HEK293T (cell line): ENCODE measurements around the gene ZCCHC4.

ENCODE experiments used
- CTCF ChIA-PET: fragments of 350-600 bp; formaldehyde crosslinking; extraction: SDS; loops from one replicate; lab custom pipeline; 2021; ENCODE audit warnings: antibody characterized with exemption, inconsistent platforms; lab: Yijun Ruan, JAX
- POLR2A ChIA-PET: fragments of 350-600 bp; formaldehyde crosslinking; extraction: SDS; loops from one replicate; lab custom pipeline; 2020; ENCODE audit warnings: antibody characterized with exemption, inconsistent platforms; lab: Yijun Ruan, JAX
- DNase-seq: peaks from one replicate; pipeline ENCODE4 v3.0.0; 2012; ENCODE audit warnings: mixed read lengths; ENCODE audit errors: extremely low spot score
- ARNT ChIP-seq: fragments of 450-650 bp; IDR thresholded peaks from 2 replicates; pipeline ENCODE4 v1.6.1; 2017; ENCODE audit warnings: mild to moderate bottlenecking
- BHLHE40 ChIP-seq: fragments of 450-650 bp; IDR thresholded peaks from 2 replicates; pipeline ENCODE4 v1.6.1; 2016; ENCODE audit warnings: mild to moderate bottlenecking, moderate library complexity, borderline replicate concordance
- CTBP1 ChIP-seq: fragments of 450-650 bp; IDR thresholded peaks from 2 replicates; pipeline ENCODE4 v1.6.1; 2016; ENCODE audit warnings: borderline replicate concordance
- ELF4 ChIP-seq: fragments of 450-650 bp; IDR thresholded peaks from 2 replicates; pipeline ENCODE4 v1.6.1; 2017; ENCODE audit warnings: antibody characterized with exemption
- FOXA1 ChIP-seq: fragments of 450-650 bp; IDR thresholded peaks from 2 replicates; pipeline ENCODE4 v1.6.1; 2016; ENCODE audit warnings: mild to moderate bottlenecking
- FOXK2 ChIP-seq: fragments of 450-650 bp; IDR thresholded peaks from 2 replicates; pipeline ENCODE4 v1.6.1; 2016; ENCODE audit warnings: mild to moderate bottlenecking
- FOXM1 ChIP-seq: fragments of 450-650 bp; IDR thresholded peaks from 2 replicates; pipeline ENCODE4 v1.6.1; 2017; ENCODE audit warnings: mild to moderate bottlenecking, borderline replicate concordance
- HDGF ChIP-seq: fragments of 450-650 bp; IDR thresholded peaks from 2 replicates; pipeline ENCODE4 v1.6.1; 2017; ENCODE audit warnings: antibody characterized with exemption, borderline replicate concordance
- L3MBTL2 ChIP-seq: fragments of 450-650 bp; conservative IDR thresholded peaks from 2 replicates; pipeline ENCODE4 v1.6.1; 2016; ENCODE audit warnings: mild to moderate bottlenecking
- LEF1 ChIP-seq: fragments of 450-650 bp; IDR thresholded peaks from 2 replicates; pipeline ENCODE4 v1.6.1; 2017; ENCODE audit warnings: mild to moderate bottlenecking, borderline replicate concordance
- NFRKB ChIP-seq: fragments of 450-650 bp; IDR thresholded peaks from 2 replicates; pipeline ENCODE4 v1.6.1; 2016; ENCODE audit warnings: mild to moderate bottlenecking, moderate library complexity
- PKNOX1 ChIP-seq: fragments of 450-650 bp; IDR thresholded peaks from 2 replicates; pipeline ENCODE4 v1.6.1; 2016
- SP1 ChIP-seq: fragments of 450-650 bp; IDR thresholded peaks from 2 replicates; pipeline ENCODE4 v1.6.1; 2017
- SUZ12 ChIP-seq: fragments of 450-650 bp; IDR thresholded peaks from 2 replicates; pipeline ENCODE4 v1.6.1; 2016; ENCODE audit warnings: mild to moderate bottlenecking
- TARDBP ChIP-seq: fragments of 450-650 bp; IDR thresholded peaks from 2 replicates; pipeline ENCODE4 v1.6.1; 2016
- ZNF384 ChIP-seq: fragments of 450-650 bp; IDR thresholded peaks from 2 replicates; pipeline ENCODE4 v1.6.1; 2016

ZCCHC4 gene

GRCh38 chr4:25291158-25291733 is 21.3 kb upstream of the ZCCHC4 start:
- ChIA-PET CTCF (no interaction called here), POLR2A (no interaction called here)
- TF ChIP-seq CTBP1 = no peak
- TF ChIP-seq LEF1 = no peak
- TF ChIP-seq SP1 = no peak
- no peak for TF ChIP-seq L3MBTL2
- no peak for TF ChIP-seq ELF4
- TF ChIP-seq HDGF = no peak
- no peak for TF ChIP-seq ARNT
- no peak for TF ChIP-seq FOXK2
- TF ChIP-seq FOXA1 = no peak
- TF ChIP-seq TARDBP = no peak
- no peak for TF ChIP-seq FOXM1
- TF ChIP-seq SUZ12 = no peak
- no peak for TF ChIP-seq BHLHE40
- no peak for TF ChIP-seq PKNOX1
- no peak for TF ChIP-seq ZNF384
- TF ChIP-seq NFRKB = no peak
- DNase-seq = no peak

- ChIA-PET POLR2A (no interaction called here), CTCF (no interaction called here)
- TF ChIP-seq FOXK2 = no peak
- TF ChIP-seq FOXM1 = no peak
- no peak for TF ChIP-seq PKNOX1
- TF ChIP-seq L3MBTL2 = no peak
- no peak for TF ChIP-seq SUZ12
- no peak for TF ChIP-seq ELF4
- no peak for TF ChIP-seq SP1
- TF ChIP-seq FOXA1 = no peak
- no peak for TF ChIP-seq HDGF
- no peak for TF ChIP-seq LEF1
- TF ChIP-seq ARNT = no peak
- no peak for TF ChIP-seq BHLHE40
- DNase-seq = no peak
Measured at GRCh38 chr4:25297528-25298242, 14.9 kb upstream of the ZCCHC4 start.

GRCh38 chr4:25299476-25300203 is 12.9 kb upstream of the ZCCHC4 start:
- CTCF ChIA-PET = interaction anchor here (1.4 kb wide), 1 partner anchor 12 kb away, joined by 5 read pairs; no protein-coding TSS in a partner anchor
- DNase-seq = no peak
- TF ChIP-seq BHLHE40 (no peak), SP1 (no peak), FOXA1 (no peak), SUZ12 (no peak), ELF4 (no peak), FOXK2 (no peak), PKNOX1 (no peak), ARNT (no peak), LEF1 (no peak), FOXM1 (no peak), HDGF (no peak), NFRKB (no peak), TARDBP (no peak), L3MBTL2 (no peak), CTBP1 (no peak), ZNF384 (no peak)
- POLR2A ChIA-PET = interaction anchor here (1.3 kb wide), 1 partner anchor 13 kb away, joined by 3 read pairs; the partner anchor contains the start of gene ZCCHC4

- CTCF ChIA-PET = interaction anchor here (1.4 kb wide), 1 partner anchor 11 kb away, joined by 4 read pairs; the partner anchor contains the start of gene ZCCHC4
- POLR2A ChIA-PET = no interaction called here
- DNase-seq = no peak
- TF ChIP-seq FOXA1 = no peak
- no peak for TF ChIP-seq BHLHE40
- TF ChIP-seq LEF1 = no peak
- no peak for TF ChIP-seq NFRKB
- TF ChIP-seq SUZ12 = no peak
- TF ChIP-seq PKNOX1 = no peak
- TF ChIP-seq FOXM1 = no peak
- no peak for TF ChIP-seq FOXK2
- TF ChIP-seq L3MBTL2 = no peak
- no peak for TF ChIP-seq CTBP1
- no peak for TF ChIP-seq HDGF
- TF ChIP-seq TARDBP = no peak
- TF ChIP-seq ELF4 = no peak
- TF ChIP-seq ARNT = no peak
- no peak for TF ChIP-seq SP1
- no peak for TF ChIP-seq ZNF384
Measured at GRCh38 chr4:25301471-25301870, 11.1 kb upstream of the ZCCHC4 start.
